Left ventricle myocardium inferior (tissue), 1 donor: ENCODE data around the gene PSMA8. TPM values are rescaled to one million over a fixed set of nuclear protein-coding genes. Genes with fewer than 3 reads are reported as not detected.
A peak's percentile ranks its signal among the peaks of the same experiment; 100 is the strongest.

Experiments
- DNase-seq: peaks from one replicate; pipeline ENCODE4 v3.0.0-alpha.2; 2020
- H3K27ac ChIP-seq: fragments of 200-600 bp; replicated peaks from 2 replicates; pipeline ENCODE4 v1.8.0; 2021
- H3K27me3 ChIP-seq: fragments of 200-600 bp; 2 replicates; pipeline ENCODE4 v1.8.0; 2021; ENCODE audit warnings: low read depth
- H3K36me3 ChIP-seq: fragments of 200-600 bp; 2 replicates; pipeline ENCODE4 v1.8.0; 2021
- H3K4me1 ChIP-seq: fragments of 200-600 bp; 2 replicates; pipeline ENCODE4 v1.8.0; 2021
- H3K4me3 ChIP-seq: fragments of 200-600 bp; 2 replicates; pipeline ENCODE4 v1.8.0; 2021; ENCODE audit warnings: mild to moderate bottlenecking, moderate library complexity
- H3K9me3 ChIP-seq: fragments of 200-600 bp; replicated peaks from 2 replicates; pipeline ENCODE4 v1.8.0; 2021
- CTCF ChIP-seq: fragments of 200-600 bp; IDR thresholded peaks from 2 replicates; pipeline ENCODE4 v1.8.0; 2021; ENCODE audit warnings: antibody characterized with exemption, mild to moderate bottlenecking, borderline replicate concordance
- intact Hi-C: fragments of 100-400 bp; cut with micrococcal nuclease; formaldehyde crosslinking; loops from one replicate; pipeline ENCODE4 v1.11.0; 2022
- total RNA-seq: library from RNA; stranded (reverse); fragmentation: NEBNext Ultra II Directional; extraction: Animal tissue kit (Norgen Biotek cat#: 25700); gene quantifications from one replicate; pipeline ENCODE4 v1.2.1, GENCODE V29; 2021
- donor health status: DM: no; HTN: yes; CAD: no; lungs with severe emphysema.

PSMA8 gene
- total RNA-seq, 1 donor from 2014 or later, result not detected

- H3K36me3 ChIP-seq, result no peaks in the 10 kb centered on the region
- H3K27ac ChIP-seq, result no peak overlapping the region
- intact Hi-C loops, result no loop called here
- H3K27me3 ChIP-seq, result peaks cover 5% of the 10 kb centered on the region
- no peak for DNase-seq
- no peak overlapping the region for H3K4me3 ChIP-seq
- no peak for TF ChIP-seq CTCF
- no peaks in the 10 kb centered on the region for H3K4me1 ChIP-seq
- no peaks in the 10 kb centered on the region for H3K9me3 ChIP-seq
Observed at GRCh38 chr18:26176134-26176533, 42.5 kb downstream of the PSMA8 start.

- Histone ChIP-seq H3K9me3 (peaks cover 10% of the 10 kb centered on the region), H3K36me3 (no peaks in the 10 kb centered on the region), H3K4me1 (no peaks in the 10 kb centered on the region), H3K27me3 (no peaks in the 10 kb centered on the region), H3K27ac (no peak overlapping the region), H3K4me3 (no peak overlapping the region)
- intact Hi-C loops, result no loop called here
- no peak for DNase-seq
- no peak for TF ChIP-seq CTCF
Observed at GRCh38 chr18:26181343-26181826, 47.7 kb downstream of the PSMA8 start.

- H3K4me3 ChIP-seq, result no peak overlapping the region
- H3K36me3 ChIP-seq, result no peaks in the 10 kb centered on the region
- intact Hi-C loops, result no loop called here
- DNase-seq, result no peak
- H3K27me3 ChIP-seq, result no peaks in the 10 kb centered on the region
- no peak overlapping the region for H3K27ac ChIP-seq
- no peaks in the 10 kb centered on the region for H3K4me1 ChIP-seq
- TF ChIP-seq CTCF, result no peak
- H3K9me3 ChIP-seq, result peaks cover 22% of the 10 kb centered on the region
Observed at GRCh38 chr18:26183395-26184112, 49.9 kb downstream of the PSMA8 start.

- intact Hi-C loops, result no loop called here
- peak; percentile 22 for TF ChIP-seq CTCF
- Histone ChIP-seq H3K9me3 (peaks cover 29% of the 10 kb centered on the region), H3K4me1 (no peaks in the 10 kb centered on the region), H3K36me3 (no peaks in the 10 kb centered on the region), H3K4me3 (no peak overlapping the region), H3K27ac (no peak overlapping the region), H3K27me3 (no peaks in the 10 kb centered on the region)
- no peak for DNase-seq
Observed at GRCh38 chr18:26185267-26185666, 51.6 kb downstream of the PSMA8 start.

- Histone ChIP-seq H3K36me3 (no peaks in the 10 kb centered on the region), H3K4me3 (no peak overlapping the region), H3K27me3 (no peaks in the 10 kb centered on the region), H3K9me3 (peaks cover 19% of the 10 kb centered on the region), H3K4me1 (no peaks in the 10 kb centered on the region), H3K27ac (no peak overlapping the region)
- intact Hi-C loops, result no loop called here
- no peak for DNase-seq
- TF ChIP-seq CTCF, result no peak
Observed at GRCh38 chr18:26190506-26190905, 56.8 kb downstream of the PSMA8 start.
